NK-92 (cell line): Measurements from ENCODE around the gene POLD3.
"Not testable (repeated sequence)": the region's sequence is repeated elsewhere in the genome, so short reads cannot be mapped to it uniquely, and the experiment has no call there.

Source experiments
- DNase-seq: peaks from one replicate; lab custom pipeline; 2025; ENCODE audit not compliant: unreplicated experiment; lab: John Stamatoyannopoulos, UW

The POLD3 gene

DNA sequence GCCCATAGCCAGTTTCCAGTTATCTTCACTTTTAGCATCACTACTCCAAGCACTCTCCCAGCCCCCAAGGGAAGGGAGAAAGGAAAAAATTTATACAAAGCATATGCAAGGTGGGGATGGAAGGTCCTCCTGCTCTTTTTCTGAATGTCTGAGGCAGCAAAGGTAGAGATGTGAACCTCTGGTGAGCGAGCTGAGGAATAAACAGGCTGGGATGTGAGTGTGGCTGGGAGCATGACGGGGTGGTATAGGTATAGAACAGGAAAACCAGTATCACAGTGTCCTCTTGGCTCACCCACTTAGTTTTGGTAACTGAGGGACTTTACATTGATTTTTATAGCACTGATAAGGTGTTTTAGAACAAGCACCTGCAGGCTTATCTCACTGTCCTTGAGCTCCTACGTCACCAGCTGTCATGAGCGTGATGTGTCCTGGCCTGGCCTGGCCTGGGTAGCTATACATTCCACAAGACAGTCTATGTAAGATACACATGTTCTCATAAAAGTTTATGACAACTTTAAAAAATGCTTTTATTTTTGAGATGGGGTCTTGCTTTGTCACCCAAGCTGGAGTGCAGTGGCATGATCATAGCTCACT is 10.3 kb upstream of the POLD3 start:
- DNase-seq: no peak

DNA sequence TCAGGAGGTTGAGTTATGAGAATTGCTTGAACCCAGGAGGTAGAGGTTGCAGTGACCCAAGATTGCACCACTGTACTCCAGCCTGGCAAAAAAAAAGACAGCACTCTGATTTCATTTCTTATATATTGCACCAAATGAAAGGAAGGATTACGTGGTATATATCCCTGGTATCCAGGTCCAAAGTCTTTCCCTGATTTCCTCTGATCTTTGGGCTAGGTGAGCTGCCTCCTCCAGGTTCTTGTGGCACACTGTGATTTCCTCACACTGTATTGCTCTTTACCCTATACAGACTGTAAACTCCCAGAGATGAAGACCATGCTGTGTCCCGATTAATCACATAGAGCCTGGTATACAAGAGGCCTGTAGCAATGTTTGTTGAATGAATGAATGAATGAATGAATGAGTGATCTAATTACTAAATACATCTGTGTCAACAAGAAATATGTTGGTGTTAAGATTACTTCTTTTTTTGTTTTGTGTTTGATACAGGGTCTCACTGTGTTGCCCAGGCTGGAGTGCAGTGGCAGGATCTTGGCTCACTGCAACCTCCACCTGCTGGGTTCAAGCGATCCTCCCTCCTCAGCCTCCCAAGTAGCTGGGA is 9.3 kb upstream of the POLD3 start:
- no peak for DNase-seq

DNA sequence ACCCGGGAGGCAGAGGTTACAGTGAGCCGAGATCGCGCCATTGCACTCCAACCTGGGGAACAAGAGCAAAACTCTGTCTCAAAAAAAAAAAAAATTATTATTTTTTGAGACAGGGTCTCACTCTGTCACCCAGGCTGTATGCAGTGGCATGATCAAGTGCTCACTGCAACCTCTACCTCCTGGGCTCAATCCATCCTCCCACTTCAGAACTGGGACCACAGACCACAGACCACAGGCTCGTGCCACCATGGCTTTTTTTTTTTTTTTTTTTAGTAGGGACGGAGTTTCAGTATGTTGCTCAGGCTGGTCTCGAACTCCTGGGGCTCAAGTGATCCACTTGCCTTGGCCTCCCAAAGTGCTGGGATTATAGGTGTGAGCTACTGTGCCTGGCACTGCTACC is 1.9 kb upstream of the POLD3 start:
- DNase-seq: not testable (repeated sequence)

DNA sequence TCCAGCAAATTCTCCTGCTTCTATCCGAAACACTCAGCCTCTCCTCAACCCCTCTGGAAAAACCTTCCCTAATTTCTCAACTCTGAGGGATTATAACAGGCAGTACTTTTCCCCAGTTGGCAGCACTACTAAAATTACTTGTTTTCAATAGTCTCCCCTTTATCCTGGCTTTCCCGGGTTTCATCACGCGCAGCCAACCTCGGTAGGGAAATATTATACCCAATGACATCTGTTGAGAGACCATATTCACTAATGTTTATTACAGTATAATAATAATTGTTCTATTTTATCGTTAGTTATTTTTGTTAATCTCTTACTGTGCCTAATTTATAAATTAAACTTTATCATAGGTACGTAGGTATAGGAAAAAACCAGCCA is 330 bp upstream of the POLD3 start:
- DNase-seq: no peak

DNA sequence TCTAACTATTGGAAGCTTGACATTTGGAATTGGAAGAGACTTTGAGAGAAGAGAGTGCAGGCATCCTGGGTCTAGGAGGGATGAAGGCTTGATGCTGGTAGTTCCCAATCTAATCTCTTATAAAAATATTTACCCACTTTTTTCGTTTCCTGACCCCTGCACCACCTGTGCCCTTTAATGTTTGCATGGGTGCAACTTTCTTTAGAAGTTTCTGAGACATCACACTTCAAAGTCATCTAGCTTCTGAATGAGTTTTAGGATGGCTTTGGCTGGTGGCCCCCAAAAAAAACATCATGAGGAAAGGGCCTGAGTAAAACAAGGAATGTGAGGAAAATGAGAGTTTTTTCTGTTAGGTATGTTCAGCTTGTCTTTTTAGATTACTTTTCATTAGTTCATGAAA is 1.1 kb downstream of the POLD3 start:
- DNase-seq: no peak

DNA sequence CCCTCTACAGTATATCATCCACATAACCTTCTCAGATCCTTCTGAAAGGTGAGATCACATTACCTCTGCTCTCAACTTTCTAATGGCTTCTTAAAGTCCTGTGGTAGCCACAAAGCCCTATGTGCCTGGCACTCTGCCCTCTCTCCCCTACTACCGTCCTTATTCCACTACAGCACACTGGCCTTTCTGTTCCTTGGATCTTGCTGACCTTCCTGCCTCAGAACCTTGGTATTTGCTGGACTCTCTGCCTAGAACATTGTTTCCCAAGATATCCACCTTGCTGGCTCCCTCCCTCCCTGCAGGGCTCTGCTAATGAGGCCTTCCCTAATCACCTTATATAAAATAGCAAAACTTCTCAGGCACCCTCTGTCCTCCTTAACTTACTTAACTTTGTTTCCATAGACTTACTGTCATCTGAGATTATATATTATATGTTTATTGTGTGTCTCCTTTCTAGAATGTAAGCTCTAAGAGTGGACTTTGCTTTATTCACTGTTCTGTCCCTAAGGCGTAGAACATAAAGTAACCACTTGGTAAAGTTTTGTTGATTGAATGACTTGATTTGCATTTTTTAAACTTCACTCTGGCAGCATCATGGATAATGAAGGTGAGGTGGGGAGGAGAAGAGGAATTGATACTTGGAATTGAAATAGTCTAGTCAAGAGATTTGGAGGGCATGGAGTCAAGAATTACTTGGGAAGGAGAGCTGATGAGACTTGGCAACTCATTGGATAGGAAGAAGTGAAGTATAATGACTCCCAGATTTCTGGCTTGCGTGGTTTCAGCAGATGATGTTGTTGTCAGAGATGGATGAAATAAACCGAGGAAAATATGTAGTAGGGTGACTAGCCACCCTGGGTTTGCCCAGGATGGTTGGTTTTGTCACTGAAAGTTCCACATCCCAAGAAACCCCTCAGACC is 10.5 kb downstream of the POLD3 start:
- DNase-seq: no peak

DNA sequence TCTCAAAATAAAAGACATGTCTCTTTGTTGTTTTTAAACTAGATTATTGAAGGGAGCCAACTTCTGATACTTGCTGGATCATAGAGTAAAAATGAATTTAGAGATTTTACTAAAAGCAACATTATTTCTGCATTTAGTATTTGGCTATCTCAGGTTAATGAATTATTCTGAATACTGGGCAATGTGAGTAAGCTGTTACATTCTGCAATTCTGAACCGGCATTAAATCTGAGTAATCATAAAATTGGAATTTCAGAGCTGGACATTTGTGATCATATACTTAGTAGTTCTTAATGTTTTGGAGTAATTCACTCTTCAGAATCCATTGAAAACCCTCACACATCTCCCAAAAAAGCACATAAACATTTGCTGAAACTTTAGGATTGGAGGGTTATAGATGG is 11.5 kb downstream of the POLD3 start:
- DNase-seq: no peak

DNA sequence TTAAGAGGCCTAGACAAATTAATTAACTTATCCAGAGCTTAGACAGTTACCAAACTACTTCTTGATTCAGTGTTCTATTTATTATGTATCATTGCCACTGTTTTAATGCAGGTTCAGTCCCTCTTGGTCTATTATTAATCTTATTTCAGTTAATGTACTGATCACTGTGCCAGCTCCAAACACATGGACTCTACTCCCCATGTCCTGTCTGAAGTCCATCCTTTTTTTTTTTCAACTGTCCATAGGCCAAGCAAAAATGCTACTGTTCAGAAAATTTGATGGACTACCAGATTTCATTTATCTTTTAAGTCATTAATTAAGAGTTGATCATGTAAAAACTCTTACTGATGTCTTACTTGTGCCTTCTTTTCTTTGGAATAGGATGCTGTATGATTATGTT is 11.9 kb downstream of the POLD3 start:
- DNase-seq: no peak

DNA sequence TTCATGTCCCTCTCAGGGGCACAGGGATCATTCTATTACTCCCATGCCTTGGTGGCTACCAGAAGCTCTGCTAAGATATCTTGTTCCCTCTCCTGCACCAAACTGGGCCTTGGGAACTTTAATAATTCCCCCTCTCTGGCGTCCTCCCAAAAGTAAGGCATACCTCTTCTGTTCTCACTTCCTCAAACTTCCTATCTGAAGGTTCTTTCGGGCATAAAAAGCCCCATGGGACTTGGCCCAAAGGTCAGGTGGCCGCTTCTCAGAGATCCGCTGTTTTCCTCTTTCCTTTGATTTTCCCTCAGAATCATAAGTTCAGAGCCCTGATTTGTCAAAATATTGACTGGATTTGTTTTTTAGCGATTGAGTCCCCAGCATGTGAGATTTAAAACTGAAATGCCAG is 13.0 kb downstream of the POLD3 start:
- no peak for DNase-seq

DNA sequence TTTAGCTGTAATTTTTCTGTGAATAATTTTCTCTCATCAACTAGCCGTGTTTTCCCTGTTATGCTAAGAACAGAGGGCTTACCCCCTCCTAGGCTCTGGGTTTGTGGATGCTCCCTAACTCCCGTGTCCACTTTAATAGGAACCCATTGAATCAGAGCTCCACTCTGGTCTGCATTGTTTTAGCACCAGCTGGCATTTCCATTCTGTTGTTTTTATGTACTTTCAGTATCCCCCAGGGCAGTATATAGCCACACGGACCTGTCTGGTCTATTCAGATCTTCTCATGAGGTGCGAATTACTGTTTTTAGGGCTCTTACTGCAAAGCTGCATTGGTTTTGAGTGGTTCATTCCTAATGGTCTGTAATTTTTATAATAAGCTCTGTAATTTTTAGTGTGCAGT is 16.0 kb downstream of the POLD3 start:
- DNase-seq: no peak

DNA sequence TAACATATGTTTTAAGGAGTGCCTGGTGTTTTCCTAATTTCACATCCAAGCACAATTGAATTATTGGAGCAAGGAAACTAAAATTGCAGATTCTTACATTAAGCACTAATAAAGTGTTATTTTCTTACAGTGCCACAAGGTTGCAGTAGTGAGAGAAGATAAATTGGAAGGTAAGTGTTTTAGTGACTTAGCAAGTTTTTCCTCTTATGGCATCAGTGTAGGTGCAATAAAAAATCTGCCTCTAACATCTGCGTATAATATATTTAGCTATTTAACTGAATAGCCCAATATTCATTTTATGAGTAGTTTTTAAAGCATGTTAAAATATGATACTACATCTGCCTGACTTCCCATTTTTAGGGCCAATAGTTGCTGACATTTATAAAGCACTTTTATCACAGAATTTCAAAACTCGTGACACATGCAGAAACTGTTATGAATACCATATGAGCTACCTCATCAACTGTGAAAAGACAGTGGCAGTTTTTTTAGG is 19.0 kb downstream of the POLD3 start:
- DNase-seq: no peak

DNA sequence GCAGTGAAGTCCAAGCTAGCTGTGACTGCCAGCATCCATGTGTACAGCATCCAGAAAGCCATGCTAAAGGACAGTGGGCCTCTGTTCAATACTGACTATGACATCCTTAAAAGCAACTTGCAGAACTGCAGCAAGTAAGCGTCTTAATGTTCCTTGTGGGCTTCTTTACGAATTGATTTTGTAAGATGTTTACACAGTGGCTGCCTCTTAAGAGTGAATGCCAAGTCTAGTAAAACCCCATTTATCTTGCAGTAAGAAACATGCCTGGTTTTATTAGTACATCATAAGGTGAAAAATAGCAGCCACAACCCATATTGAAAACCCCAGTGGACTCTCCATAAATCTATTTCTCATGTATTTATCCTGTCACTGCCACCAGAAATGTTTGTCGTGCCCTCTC is 20.5 kb downstream of the POLD3 start:
- no peak for DNase-seq

DNA sequence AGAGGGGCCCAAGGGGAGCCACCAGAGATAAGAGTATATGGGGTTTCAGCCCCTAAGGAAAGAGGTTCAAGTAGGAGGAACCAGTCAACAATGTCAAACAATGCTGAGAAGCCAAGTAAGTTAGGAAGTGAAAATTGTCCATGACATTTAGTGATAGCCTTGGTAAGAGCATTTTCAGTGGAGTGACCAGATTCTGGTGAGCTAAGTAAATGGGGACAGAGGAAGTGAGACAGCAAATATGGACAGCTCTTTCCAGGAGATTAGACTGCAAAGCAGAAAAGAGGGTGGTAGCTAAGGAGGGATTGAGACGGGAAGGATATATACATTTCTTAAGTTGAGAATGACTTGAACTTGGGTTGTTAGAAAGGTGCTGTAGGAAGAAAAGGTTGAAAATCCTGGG is 22.9 kb downstream of the POLD3 start:
- DNase-seq: no peak

DNA sequence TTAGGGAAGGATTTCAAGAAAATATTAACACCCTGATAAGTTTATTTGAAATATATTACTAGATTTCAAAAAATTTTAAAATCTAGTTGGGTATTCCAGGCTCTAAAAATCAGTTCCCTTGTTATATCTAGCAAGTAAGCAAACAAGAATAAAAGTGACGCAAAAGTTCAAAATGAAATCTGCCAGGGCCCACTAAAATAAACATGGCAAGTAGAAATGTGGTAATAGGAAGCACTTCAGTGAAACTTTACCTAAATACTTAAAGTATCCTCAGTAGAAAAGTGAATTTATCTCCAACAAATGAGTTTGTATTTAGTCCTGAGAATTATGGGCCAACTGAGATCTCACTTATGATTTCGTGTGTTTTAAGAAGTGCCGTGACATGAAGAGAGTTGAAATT is 23.6 kb downstream of the POLD3 start:
- no peak for DNase-seq

DNA sequence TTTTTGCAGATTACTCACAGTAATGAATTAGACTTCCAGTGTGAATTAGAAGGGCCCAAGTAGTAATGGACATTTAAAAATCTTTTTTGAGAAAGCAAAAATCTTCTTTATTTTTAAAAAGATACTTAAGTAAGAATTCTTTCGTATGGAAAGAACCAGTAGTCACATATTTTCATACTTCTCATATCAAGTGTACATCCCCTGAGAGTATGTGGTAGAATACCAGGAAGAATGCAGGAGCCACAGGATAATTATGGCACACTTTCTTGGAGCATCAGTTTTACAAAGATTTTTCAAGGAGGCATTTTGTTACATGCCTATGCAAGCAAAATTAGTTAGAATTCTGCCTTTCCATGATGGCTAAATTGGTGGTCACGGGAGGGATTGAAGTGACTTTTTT is 28.1 kb downstream of the POLD3 start:
- no peak for DNase-seq

DNA sequence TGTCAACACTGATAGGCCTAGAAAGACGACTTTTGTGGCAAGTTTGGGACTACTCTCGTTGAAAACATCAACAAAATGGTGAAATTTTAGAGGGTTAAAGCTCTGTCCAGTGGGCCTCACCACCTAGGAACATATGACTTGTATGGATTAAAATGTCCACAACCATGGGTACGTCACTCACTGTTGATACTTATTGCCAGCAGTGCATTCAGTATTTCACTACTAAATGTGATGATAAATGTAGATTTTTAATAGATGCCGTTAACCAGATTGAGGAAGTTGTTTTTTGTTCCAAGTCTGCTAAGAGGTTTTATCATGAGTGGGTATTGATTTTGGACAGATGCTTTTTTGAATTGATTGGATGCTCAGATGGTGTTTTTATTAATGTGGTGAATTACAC is 33.7 kb downstream of the POLD3 start:
- no peak for DNase-seq

DNA sequence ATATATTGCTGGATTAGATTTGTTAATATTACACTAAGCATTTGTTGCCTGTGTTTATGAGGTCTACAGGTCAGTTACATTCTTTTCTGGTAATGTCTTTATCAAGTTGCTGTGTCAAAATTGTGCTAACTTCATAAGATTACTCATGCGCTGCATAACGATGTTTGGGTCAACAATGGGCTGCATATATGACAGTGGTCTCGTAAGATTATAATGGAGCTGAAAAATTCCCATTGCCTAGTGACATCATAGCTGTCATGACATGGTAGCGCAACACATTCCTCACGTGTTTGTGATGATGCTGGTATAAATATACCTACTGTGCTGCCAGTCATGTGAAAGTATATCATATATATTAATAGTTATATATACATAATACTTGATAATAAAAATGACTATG is 34.2 kb downstream of the POLD3 start:
- no peak for DNase-seq

DNA sequence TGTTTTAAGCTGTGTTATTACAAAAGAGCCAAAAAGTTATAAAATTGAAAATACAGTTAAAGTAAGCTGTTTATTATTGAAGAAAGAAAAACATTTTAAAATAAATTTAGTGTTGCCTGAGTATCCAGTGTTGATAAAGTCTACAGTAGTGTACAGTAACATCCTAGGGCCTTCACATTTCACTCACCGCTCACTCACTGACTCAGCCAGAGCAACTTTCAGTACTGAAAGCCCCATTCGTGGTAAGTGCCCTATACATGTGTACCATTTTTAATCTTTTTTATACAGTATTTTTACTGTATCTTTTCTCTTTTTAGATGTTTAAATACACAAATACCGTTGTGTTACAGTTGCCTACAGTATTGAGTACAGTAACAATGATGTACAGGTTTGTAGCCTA is 35.0 kb downstream of the POLD3 start:
- DNase-seq: no peak

DNA sequence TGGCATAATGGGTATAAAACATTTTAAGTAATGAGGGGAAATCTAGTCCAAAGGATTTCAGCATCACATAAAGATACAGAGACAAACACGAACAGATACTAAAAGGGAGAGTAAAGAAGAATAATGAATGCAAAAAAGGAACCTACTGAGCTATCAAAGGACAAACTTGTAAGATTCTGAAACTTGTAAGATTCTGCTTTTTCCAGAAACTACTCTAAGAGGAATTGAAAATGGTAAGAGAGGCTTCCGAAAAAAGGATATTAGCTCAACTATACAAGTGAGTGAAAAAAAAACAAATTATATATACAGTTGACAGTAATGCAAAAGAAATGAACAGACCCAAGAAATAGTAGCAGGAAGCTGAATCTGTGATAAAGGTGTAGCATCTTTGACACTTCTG is 37.7 kb downstream of the POLD3 start:
- DNase-seq: no peak

DNA sequence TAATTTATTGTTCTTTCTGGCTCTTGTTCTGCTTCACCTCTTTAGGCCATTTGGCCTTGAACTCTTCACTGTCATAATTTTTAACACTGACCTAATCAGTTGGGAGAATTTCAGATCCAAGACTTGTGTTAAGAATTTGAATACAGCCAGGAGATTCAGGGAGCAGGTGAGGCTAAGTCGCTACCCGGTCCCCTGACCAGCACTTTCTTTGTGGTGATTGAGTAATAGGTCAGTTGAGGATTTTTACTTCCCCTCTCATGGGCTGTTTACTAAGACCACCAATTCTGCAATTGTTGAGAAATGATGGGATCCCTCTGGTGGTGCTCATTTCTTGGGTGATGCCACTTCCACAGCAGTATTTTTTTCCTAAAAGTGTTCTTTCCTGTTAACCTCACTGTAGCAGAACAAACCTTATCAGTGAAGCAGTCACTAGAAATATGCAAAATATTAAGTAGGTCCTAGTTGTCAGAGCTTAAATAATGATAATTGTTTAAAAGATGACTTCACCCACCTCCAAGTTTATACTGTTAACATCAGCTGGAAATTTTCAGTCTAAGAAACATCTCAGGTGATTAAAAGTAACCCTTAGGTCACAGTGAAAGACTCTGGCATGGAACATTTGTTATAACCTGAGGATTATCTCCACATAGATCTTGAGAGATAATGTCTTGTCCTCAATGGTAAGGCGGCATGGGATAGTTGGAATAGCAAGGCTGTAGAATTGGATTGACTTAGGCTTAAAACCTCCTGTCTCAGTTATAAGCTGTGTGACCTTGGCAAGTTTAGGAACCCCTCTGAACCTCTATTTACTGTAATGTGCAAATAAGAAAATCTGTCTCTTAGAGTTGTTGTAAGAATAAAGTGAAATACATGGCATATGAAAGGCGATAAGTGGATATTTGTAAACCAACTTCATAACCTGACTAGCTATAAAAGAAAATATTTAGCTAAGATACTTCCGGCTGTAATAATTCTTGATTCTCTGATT is 41.3 kb downstream of the POLD3 start:
- no peak for DNase-seq

DNA sequence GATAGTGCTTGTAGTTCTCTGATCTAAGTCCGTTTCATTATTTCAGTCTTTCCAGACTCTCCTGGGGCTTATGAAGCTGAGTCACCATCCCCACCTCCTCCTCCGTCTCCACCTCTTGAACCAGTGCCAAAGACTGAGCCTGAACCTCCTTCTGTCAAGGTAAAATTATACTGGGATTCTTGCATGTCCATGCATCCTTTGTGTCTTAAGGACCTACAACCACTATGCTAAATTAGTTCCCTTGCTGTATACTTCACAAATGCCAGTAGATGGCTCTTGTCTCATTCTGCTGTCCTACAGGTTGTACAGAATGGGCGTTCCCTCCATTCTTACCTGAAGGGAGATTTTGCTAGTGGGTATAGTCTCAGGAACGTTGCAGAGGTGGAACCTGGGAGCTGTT is 42.2 kb downstream of the POLD3 start:
- DNase-seq: no peak
